ENCODE measurements around the gene NEK8.

NEK8 gene

DNA sequence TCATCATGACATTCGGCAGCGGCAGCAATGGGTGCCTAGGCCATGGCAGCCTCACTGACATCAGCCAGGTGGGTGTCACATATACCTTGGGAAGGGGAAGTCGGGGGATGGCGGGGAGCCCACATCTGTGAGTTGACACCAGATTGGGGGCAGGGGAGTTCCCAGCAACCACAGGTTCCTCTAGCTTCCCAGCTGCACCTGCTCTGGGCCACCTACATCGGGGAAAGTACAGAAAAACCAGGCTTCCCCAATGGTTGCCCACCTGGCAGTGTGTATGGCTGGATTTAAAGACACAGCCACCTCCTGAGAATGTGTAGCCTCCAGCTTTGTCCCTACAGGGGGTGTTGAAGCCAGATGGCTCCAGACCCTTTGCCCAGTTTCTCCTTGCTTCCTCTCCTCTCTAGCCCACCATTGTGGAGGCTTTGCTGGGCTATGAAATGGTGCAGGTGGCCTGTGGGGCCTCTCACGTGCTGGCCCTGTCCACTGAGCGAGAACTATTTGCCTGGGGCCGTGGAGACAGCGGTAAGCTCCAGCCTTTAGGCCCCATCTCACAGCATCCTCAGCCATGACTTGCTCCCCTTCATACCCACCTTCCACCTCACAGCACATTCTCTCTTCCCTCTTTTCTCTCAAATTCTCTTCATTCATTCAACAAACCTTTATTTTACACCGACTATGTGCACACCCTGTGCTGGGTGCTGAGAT lies 10.2 kb downstream of the NEK8 start:
- Histone ChIP-seq H3K27ac (ENCODE audit: low read depth, low read length) (no peak overlapping the region), H3K79me2 (ENCODE audit: control insufficient read depth, insufficient read depth, low read length, unreplicated experiment) (no peaks in the 10 kb centered on the region), H2AFZ (ENCODE audit: low read length, unreplicated experiment) (no peak overlapping the region), H3K36me3 (ENCODE audit: insufficient read depth, low read length) (no peaks in the 10 kb centered on the region), H3K4me1 (ENCODE audit: control insufficient read depth, insufficient read depth, low read length, unreplicated experiment) (peaks cover 5% of the 10 kb centered on the region), H3K27me3 (ENCODE audit: insufficient read depth, low read length) (no peaks in the 10 kb centered on the region), H3K4me3 (ENCODE audit: low read depth, low read length) (no peak overlapping the region)

DNA sequence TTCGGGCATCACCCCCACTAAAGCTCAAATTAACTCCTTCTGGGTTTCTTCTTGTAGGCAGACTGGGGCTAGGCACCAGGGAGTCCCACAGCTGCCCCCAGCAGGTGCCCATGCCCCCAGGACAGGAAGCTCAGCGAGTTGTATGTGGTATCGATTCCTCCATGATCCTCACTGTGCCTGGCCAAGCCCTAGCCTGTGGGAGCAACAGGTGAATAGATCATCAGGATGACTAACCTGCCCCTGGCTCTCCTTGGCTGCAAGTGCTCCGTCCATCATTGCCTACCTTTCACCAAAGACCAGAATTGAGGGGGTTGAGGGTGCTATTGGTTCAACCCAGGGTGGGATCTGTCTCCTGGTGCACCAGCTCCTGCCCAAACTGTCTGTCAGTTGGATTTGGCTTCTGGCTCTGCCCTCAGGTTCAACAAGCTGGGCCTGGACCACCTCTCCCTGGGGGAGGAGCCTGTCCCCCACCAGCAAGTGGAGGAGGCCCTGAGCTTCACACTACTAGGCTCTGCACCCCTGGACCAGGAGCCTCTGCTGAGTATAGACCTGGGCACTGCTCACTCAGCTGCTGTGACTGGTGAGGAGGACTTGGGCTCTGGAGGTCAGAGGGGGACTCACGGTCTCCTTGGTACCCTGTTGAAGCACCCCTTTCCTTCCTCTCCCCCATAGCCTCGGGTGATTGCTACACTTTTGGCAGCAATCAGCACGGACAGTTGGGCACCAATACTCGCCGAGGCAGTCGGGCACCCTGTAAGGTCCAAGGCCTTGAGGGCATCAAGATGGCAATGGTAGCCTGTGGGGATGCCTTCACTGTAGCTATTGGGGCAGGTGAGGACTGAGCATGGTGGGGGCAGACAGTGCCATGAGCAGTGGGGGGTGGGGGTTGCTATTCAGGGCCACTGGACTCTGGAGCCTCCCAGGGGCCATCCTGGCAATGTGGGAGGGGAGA lies 12.1 kb downstream of the NEK8 start:
- Histone ChIP-seq H3K4me3 (ENCODE audit: low read depth, low read length) (no peak overlapping the region), H3K27me3 (ENCODE audit: insufficient read depth, low read length) (no peaks in the 10 kb centered on the region), H3K4me1 (ENCODE audit: control insufficient read depth, insufficient read depth, low read length, unreplicated experiment) (peaks cover 7% of the 10 kb centered on the region), H2AFZ (ENCODE audit: low read length, unreplicated experiment) (no peak overlapping the region), H3K36me3 (ENCODE audit: insufficient read depth, low read length) (no peaks in the 10 kb centered on the region), H3K27ac (ENCODE audit: low read depth, low read length) (no peak overlapping the region), H3K79me2 (ENCODE audit: control insufficient read depth, insufficient read depth, low read length, unreplicated experiment) (peaks cover 15% of the 10 kb centered on the region)

DNA sequence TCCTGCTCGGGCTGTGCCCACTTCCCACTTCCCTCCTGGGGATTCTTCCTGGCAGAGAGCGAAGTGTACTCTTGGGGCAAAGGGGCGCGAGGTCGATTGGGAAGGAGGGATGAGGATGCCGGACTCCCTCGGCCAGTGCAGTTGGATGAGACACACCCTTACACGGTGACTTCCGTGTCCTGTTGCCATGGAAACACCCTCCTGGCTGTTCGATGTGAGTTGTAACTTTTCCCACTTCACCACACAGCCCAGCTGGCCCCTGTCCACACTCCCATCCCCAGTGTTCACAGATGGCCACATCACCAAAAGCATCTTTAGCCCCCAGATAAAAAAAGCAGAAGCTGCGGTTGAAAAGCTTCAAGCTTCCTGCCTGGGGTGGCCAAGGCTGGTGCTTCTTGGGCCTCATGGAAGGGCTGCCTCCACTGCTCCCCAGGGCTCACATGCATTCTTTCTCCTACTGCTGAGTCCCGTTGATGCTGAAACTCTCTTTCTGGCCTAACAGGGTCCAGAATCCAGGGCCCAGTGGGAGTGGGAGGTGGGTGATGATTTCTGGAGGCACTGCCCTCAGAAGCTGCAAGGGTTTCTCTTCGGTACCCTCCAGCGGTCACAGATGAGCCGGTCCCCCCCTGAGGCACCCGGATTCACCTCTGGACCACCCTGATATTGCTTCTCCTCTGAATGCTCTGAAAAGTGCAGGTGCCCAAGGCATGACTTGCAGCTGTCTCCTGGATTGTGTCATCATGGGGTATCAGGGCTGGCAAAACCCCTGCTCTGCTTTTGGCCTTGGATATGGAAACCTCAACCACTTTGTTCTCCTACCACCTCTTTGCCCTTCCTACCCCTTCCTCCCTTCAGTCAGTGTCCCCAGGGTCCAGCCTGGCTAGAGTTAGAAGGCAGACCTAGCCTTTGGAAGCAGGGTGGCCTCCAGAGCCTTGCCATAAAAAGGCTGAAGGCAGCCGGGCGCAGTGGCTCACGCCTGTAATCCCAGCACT lies 13.1 kb downstream of the NEK8 start:
- peaks cover 25% of the 10 kb centered on the region for H3K79me2 ChIP-seq (ENCODE audit: control insufficient read depth, insufficient read depth, low read length, unreplicated experiment)
- H2AFZ ChIP-seq (ENCODE audit: low read length, unreplicated experiment) = no peak overlapping the region
- H3K27ac ChIP-seq (ENCODE audit: low read depth, low read length) = no peak overlapping the region
- peaks cover 16% of the 10 kb centered on the region for H3K4me1 ChIP-seq (ENCODE audit: control insufficient read depth, insufficient read depth, low read length, unreplicated experiment)
- no peaks in the 10 kb centered on the region for H3K27me3 ChIP-seq (ENCODE audit: insufficient read depth, low read length)
- no peaks in the 10 kb centered on the region for H3K36me3 ChIP-seq (ENCODE audit: insufficient read depth, low read length)
- H3K4me3 ChIP-seq (ENCODE audit: low read depth, low read length) = no peak overlapping the region

DNA sequence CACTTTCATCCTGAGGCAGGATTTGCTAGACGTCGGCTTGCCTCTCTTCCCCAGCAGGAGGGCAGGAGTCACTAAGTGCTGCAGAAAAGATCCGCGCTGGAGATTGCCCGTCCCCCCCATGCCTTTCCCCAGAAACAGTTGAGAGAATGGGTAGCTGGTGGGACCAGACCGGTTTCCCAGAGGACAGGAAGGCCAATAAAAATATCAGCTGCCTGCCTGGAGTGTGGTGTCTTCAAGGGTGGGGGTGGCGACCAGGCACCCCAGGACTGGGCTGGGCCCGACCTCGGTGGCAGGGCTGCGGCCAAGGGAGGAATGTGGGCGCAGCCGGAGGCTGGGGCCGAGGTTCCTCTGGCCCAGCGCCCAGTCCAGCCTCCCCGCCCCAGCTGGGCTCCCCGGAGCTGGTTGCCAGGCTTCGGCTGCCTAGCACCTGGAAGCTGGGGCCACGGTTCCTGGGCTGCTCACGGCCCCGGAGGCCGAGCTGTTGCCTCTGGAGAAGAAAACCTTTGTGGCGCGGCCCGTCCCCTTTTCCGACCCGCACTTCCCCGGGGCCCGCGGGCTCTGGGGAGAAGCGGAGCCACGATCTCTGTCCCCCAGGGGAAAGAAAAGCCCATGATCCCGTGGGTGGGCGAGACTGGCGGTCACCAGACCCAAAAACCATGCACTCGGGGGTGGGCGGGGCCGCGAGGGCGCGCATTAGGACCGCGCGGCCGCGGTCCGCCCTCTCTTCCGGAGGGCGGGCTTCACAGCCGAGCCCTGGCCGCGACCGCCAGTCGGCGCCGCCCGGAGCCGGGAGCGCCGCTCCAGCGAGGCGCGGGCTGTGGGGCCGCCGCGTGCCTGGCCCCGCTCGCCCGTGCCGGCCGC lies 14.9 kb downstream of the NEK8 start, which contains the start of gene TRAF4:
Gene TRAF4, plus strand, starts transcription at position 769 of the 861 bp plus-strand sequence. CDS start 102 bp downstream, outside the sequence.
- Histone ChIP-seq H3K36me3 (ENCODE audit: insufficient read depth, low read length) (peaks cover 5% of the 10 kb centered on the region; the same call in 1 of the 2 replicates), H3K27ac (ENCODE audit: low read depth, low read length) (peak within 1 kb of the TSS; percentile 85), H3K79me2 (ENCODE audit: control insufficient read depth, insufficient read depth, low read length, unreplicated experiment) (peaks cover 34% of the 10 kb centered on the region), H2AFZ (ENCODE audit: low read length, unreplicated experiment) (peak within 1 kb of the TSS; percentile 34), H3K4me3 (ENCODE audit: low read depth, low read length) (peak within 1 kb of the TSS; percentile 95), H3K4me1 (ENCODE audit: control insufficient read depth, insufficient read depth, low read length, unreplicated experiment) (peaks cover 25% of the 10 kb centered on the region), H3K27me3 (ENCODE audit: insufficient read depth, low read length) (no peaks in the 10 kb centered on the region)

DNA sequence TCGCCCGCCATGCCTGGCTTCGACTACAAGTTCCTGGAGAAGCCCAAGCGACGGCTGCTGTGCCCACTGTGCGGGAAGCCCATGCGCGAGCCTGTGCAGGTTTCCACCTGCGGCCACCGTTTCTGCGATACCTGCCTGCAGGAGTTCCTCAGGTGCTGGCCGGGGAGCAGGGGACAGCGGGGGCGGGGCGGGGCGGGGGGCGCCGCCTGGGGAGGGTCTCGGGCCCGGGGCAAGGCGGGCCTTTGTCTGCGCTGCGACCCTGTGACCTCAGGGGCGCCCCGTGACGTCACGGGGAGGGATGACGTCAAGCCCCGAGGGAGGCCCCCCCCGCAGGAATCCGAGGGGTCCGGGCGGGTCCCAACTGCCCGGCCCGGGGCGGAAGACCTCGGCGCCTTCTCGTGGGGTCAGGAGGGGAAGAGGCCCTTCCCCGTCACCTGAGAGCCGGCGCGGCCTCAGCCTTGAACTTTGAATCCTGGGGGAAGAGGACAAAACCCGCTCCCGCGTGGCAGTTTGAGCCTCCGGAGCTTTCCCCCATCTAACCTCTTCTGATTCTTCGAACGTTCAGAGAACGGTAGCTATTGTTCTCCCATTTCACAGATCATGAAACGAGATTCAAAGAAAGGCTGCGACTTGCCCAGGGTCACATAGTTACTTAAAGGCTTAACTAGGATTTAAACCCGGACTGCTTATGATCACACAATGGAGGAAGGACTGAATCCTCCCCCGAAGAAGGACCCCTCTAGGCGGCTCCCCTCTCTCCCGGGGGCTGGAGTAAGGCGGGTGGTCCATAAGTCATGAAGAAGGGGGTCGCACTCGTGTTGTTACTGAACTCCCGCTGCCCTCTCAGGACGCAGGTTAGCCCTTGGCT lies 15.8 kb downstream of the NEK8 start:
- Histone ChIP-seq H3K36me3 (ENCODE audit: insufficient read depth, low read length) (peaks cover 5% of the 10 kb centered on the region; the same call in 1 of the 2 replicates), H3K27me3 (ENCODE audit: insufficient read depth, low read length) (no peaks in the 10 kb centered on the region), H3K27ac (ENCODE audit: low read depth, low read length) (peak overlapping the region; percentile 85), H2AFZ (ENCODE audit: low read length, unreplicated experiment) (no peak overlapping the region), H3K79me2 (ENCODE audit: control insufficient read depth, insufficient read depth, low read length, unreplicated experiment) (peaks cover 34% of the 10 kb centered on the region), H3K4me3 (ENCODE audit: low read depth, low read length) (peak overlapping the region; percentile 95), H3K4me1 (ENCODE audit: control insufficient read depth, insufficient read depth, low read length, unreplicated experiment) (peaks cover 32% of the 10 kb centered on the region)

DNA sequence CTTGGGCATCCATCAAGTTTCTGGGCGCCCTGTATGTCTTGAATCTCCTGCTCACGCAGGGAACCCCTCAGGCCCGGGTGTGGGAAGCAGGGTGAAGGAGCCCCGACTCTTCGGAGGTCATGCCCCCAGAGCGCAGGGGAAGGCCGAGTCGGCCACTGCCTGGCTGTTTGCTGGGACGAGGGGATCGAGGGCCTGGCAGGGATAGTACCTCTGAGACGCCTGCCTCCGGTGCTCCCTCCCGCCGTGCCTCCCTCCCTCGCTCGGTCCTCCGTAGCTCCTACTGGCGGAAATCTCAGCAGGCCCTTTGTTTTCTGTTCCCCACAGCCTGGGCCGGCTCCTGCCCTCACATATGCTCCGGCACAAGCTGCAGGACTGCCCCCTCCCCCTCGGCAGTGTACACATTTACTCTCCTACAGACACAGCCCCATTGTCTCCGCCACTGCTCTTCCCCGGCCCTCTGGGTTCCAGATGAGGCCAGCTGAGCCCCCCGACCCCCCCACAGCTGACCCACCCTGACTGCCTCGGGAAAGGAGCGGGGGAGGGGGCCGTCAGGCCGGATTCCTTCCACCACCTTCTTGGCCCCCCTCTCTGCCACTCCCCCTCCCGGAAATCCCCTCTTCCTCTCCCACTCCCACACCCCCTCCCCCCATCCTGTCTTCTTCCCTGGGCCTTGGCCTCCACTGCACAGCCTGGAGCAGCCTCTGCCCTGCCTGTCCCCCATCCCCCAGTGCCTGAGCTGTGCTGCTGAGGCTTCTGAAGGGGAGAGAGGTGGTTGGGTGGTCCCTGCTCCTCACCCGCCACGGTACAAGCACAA lies 16.6 kb downstream of the NEK8 start:
- Histone ChIP-seq H3K4me1 (ENCODE audit: control insufficient read depth, insufficient read depth, low read length, unreplicated experiment) (peaks cover 33% of the 10 kb centered on the region), H3K27ac (ENCODE audit: low read depth, low read length) (peak overlapping the region; percentile 85), H3K4me3 (ENCODE audit: low read depth, low read length) (peak overlapping the region; percentile 95), H3K79me2 (ENCODE audit: control insufficient read depth, insufficient read depth, low read length, unreplicated experiment) (peaks cover 34% of the 10 kb centered on the region), H3K36me3 (ENCODE audit: insufficient read depth, low read length) (peaks cover 5% of the 10 kb centered on the region; the same call in 1 of the 2 replicates), H3K27me3 (ENCODE audit: insufficient read depth, low read length) (no peaks in the 10 kb centered on the region), H2AFZ (ENCODE audit: low read length, unreplicated experiment) (no peak overlapping the region)

DNA sequence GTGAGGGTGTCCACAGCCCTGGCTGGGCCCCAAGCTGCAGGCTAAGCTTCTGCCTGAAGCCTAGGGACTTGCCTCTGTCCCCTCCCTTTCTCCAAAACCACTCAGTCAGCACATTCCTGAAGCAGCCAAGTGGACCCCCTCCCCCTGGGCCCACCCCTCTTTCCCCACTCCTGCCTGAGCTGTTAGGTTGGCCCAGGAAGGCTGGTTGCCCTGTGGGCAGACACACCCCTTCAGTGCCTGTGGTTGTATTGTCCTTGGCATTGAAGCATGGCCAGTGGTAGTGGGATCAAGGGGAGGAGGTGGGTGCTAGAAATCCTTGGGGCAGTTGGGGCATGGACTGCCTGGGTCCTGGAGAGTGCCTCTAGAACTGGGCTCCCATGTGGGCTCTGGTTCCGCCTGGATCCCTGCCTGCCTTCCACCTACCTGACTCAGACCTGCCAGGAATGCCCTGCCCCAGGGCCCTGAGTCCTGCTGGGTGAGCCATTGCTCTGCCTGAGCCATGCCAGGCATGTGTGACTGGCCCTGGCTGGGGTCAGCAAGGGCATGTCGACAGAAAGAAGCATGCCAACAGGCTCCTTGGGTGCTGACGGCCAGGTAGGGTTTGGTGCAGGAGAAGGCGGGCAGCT lies 17.3 kb downstream of the NEK8 start:
- H3K4me3 ChIP-seq (ENCODE audit: low read depth, low read length) = peak overlapping the region; percentile 95
- H3K79me2 ChIP-seq (ENCODE audit: control insufficient read depth, insufficient read depth, low read length, unreplicated experiment) = peaks cover 36% of the 10 kb centered on the region
- peak overlapping the region; percentile 85; the same call in 1 of the 2 replicates for H3K27ac ChIP-seq (ENCODE audit: low read depth, low read length)
- H2AFZ ChIP-seq (ENCODE audit: low read length, unreplicated experiment) = no peak overlapping the region
- H3K27me3 ChIP-seq (ENCODE audit: insufficient read depth, low read length) = no peaks in the 10 kb centered on the region
- peaks cover 33% of the 10 kb centered on the region for H3K4me1 ChIP-seq (ENCODE audit: control insufficient read depth, insufficient read depth, low read length, unreplicated experiment)
- H3K36me3 ChIP-seq (ENCODE audit: insufficient read depth, low read length) = peaks cover 10% of the 10 kb centered on the region; the same call in 1 of the 2 replicates

DNA sequence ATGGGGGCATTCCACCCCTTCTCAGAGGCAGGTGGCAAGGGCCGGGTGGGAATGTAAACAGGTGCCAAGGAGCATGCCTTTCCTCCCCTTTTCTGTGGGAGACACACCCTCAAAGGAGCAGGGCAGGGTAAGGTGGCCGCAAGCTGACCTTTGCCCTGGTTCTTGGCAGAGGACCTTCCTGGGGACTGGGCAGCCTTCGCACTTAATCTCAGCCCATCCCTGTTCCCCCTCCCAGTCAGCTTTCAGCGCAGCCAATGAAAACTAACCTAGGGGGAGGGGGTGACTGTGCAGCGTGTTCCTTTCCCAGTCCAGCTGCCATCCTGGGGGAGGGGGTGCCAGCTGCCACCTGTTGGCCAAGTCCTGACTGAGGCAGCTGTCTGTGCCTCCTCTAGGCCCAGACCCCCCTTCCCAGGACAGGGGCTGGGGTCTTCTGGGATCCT lies 18.0 kb downstream of the NEK8 start:
- Histone ChIP-seq H3K4me3 (ENCODE audit: low read depth, low read length) (peak overlapping the region; percentile 95), H3K27ac (ENCODE audit: low read depth, low read length) (peak overlapping the region; percentile 85; the same call in 1 of the 2 replicates), H2AFZ (ENCODE audit: low read length, unreplicated experiment) (no peak overlapping the region), H3K4me1 (ENCODE audit: control insufficient read depth, insufficient read depth, low read length, unreplicated experiment) (peaks cover 33% of the 10 kb centered on the region), H3K79me2 (ENCODE audit: control insufficient read depth, insufficient read depth, low read length, unreplicated experiment) (peaks cover 38% of the 10 kb centered on the region), H3K36me3 (ENCODE audit: insufficient read depth, low read length) (peaks cover 12% of the 10 kb centered on the region; the same call in 1 of the 2 replicates), H3K27me3 (ENCODE audit: insufficient read depth, low read length) (no peaks in the 10 kb centered on the region)

Data from ACC112 (cell line).